Cerebellar cortex (tissue), 1 donor: ENCODE measurements around the gene ZNF146.
"Not testable (repeated sequence)": the region's sequence is repeated elsewhere in the genome, so short reads cannot be mapped to it uniquely, and the experiment has no call there.

ENCODE experiments used
- DNase-seq: peaks from one replicate; pipeline ENCODE4 v3.0.0-alpha.2; 2015; ENCODE audit warnings: low spot score

Gene ZNF146

DNA sequence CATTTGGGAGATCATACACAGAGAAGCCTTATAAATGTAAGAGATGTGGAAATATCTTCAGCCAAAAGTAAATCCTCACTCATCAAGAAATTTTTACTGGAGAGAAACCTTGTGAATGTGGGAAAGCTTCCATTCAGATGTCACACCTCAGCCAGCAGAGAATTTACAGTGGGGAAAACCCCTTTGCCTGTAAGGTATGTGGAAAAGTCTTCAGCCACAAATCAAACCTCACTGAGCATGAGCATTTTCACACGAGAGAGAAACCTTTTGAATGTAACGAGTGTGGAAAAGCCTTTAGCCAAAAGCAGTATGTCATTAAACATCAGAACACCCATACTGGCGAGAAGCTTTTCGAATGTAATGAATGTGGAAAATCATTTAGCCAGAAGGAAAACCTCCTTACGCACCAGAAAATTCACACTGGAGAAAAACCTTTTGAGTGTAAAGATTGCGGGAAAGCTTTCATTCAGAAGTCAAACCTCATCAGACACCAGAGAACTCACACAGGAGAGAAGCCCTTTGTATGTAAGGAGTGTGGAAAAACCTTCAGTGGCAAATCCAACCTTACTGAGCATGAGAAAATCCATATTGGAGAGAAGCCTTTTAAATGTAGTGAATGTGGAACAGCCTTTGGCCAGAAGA lies 21.5 kb downstream of the ZNF146 start:
- DNase-seq = no peak

DNA sequence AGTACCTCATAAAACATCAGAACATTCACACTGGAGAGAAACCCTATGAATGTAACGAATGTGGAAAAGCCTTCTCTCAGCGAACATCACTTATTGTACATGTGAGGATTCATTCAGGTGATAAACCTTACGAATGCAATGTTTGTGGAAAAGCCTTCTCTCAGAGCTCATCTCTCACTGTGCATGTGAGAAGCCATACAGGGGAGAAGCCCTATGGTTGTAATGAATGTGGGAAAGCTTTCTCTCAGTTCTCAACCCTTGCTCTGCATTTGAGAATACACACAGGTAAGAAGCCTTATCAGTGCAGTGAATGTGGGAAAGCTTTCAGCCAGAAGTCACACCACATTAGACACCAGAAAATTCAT lies 22.0 kb downstream of the ZNF146 start:
- DNase-seq = no peak

DNA sequence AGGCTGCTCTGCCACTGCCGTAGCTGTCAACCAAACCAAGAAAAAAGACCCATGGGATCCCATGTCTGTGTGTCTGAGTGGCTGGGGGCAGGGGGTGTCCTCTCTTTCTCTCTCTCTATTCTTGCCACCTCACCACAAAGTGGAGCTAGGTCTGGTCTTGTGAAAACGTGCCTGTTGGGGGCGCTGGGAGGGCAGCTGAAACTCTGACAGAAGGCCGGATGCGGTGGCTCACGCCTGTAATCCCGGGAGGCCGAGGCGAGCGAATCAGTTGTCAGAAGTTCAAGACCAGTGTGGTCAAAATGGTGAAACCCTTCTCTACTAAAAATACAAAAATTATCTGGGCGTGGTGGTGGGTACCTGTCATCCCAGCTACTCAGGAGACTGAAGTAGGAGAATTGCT lies 29.2 kb downstream of the ZNF146 start:
- no peak for DNase-seq

DNA sequence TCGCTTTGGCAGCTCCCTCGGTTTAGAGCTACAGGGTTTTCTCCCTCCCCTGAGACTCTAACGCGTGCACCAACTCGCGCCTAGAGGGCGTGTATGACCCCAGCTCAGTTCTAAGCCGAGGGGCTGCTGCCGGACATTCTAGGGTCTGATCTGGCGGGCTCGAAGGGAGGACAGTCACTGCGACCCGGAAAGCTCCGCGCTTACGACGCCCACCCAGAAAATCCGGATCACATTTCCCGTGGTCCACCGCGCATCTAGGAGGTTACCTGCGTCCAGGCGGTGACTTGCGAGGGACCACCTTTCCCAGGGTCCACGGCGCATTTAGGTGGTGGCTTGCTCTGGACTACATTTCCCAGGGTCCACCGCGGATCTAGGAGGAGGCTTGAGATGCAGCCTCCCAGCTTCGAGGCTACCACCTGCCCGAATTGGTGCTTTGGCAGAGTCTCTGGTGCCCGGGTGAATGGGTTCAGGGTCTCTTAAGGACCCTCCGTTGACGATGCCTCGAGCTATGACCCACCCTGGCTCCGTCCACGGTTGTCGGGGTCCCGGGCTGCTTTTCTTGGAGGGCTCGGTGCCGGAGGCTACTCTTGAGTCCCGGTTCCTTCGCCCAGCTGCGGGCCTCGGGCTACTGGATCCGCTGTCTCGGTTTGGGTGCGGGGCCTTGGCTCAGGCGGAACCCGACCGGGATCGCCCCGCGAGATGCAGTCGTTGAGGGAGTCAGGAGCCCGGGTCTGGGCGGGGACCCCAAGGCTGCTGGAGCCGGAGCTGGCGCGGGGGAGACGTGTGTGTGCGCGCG lies 30.5 kb downstream of the ZNF146 start:
- DNase-seq = peak; percentile 87

DNA sequence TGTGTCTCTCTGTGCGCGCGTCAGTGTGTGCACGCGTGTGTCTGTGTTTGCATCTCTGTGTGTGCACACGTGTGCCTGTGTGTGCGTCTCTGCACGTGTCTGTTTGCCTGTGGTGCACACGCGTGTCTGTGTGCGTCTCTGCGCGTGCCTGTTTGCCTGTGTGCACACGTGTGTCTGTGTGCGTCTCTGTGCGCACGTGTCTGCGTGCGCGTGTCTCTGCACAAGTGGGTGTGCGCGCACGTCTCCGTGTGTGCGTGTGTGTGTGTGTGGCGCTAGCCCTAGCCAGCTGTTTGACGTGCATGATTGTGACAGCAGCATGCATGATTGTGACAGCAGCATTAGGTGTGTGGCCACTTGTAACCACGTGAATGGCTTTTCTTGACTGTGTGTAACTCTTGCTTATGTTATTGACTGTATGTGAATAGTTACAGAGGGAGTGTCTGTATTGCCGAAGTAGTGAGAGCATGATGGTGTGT lies 31.1 kb downstream of the ZNF146 start:
- DNase-seq = peak; percentile 36

DNA sequence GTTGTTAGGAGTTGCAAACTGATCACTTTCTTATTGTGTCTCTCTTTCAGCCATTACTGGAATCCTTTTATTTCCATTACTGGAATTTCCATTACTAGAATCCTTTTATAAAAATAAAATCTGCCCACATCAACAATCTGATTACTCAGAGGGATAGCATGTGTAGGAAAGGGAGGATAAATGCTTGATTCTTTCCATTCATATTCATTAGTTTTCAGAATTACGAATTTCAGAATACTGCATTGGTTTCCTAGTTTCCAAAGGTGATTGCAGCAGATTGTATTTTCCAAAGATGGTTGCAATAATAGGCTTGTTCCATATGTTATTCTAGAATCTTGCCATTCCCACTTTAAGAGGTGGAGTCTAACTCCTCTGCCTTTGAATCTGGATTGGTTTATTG lies 37.1 kb downstream of the ZNF146 start:
- DNase-seq = no peak

DNA sequence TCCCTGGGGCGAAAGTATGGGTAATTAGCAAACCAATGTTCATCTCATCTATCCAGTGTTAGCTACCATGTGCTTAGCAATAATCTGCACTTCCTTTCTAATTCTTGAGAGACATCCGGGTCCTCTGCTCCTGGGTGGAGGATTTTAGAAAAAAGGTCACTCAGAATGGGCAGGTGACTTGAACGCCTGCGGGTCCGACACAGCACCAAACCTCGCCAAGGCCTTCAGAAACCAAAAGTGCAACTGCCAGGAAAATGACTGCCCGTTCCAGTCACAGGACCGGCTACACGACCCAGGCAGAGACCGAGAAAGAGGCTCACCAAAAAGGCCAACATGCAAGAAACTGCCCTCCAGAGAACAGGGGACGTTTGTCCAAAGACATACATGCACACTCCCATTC lies 39.9 kb downstream of the ZNF146 start:
- no peak for DNase-seq

DNA sequence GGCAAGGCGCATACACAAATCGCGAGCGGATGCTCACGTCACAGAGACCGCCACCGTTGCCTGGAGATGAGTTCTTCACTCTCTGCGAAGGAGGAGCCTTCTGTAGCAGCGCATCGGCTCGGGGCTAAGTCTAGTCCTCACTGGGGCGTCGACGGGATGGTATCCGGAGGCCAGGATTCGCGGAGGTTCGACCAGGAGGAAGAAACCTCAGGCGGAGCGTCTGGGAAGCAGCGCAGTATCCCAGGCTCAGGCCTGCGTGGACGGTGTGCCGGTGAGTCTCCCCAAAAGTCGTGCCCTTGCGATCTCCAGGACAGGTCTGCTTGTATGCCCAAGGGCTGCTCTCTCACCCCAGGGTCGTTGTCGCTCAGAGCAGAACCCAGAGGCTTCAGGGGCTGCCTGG lies 40.4 kb downstream of the ZNF146 start:
- DNase-seq = no peak

DNA sequence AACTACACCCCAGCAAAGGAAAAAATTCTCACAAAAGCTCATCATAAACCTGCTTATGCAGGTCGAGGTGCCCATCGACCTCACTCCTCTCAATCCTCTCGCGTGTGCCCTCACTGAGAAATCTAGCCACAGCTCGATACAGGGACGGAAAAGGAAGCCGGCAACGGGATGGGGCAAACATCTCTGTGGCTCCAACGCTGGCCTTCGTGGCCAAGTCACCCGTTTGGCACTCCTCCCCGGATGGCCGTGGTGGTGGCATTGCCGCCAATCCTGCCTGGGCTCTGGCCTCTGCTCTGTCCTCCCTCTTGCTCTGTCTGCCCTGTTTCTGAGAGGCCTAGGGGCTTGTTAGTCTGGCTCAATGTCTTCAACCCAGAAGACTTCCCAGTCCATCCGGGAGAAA lies 41.2 kb downstream of the ZNF146 start:
- no peak for DNase-seq

DNA sequence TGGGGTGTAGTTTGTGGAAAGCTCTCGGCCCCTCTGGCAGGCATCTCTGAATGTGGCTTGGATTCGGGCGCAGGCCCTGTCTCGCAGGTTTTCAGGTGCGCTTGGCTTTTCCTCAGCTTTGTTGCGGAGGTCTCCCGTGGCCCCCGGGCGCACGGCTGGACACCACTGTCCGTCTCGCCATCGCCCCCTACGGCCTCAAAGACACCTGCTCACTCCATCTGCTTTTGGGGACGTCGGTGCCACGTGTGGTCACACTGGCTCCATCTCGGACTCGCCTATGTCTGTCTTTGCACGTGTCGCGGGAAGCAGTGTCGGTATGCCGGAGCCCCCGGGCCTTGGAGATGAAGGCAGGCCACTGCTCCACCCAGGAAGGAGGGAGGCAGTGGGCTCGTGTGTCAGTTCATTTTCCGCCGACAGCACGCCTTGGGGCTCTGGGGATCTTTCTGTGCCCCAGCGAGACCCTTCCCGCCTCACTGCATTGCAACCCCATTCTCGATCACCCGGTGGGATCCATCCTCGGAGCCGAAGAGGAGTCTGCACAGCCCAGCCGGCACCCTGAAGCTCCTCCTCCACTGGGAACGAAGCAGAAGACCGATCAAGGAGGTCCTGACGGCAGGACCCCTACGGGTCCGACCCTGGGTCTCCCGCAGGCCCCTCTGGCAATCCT lies 42.1 kb downstream of the ZNF146 start:
- peak; percentile 36 for DNase-seq

DNA sequence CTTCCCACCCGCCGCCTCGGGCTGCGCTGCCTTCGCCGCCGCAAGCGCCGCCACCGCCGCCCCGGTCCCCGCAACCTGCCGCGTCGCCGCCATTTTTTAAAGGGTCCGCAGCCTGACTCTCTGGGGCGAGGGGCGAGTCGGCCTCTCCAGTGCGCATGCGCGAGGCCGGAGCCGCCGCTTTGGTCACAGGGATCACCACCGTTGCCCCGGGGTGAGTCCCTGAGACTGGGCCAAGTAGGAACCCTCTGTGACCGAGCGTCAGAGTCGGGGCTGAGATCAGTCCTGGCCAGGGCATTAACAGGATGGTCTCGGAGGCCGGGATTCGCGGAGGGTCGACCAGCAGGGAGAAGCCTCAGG lies 42.6 kb downstream of the ZNF146 start:
- DNase-seq = peak; percentile 42

DNA sequence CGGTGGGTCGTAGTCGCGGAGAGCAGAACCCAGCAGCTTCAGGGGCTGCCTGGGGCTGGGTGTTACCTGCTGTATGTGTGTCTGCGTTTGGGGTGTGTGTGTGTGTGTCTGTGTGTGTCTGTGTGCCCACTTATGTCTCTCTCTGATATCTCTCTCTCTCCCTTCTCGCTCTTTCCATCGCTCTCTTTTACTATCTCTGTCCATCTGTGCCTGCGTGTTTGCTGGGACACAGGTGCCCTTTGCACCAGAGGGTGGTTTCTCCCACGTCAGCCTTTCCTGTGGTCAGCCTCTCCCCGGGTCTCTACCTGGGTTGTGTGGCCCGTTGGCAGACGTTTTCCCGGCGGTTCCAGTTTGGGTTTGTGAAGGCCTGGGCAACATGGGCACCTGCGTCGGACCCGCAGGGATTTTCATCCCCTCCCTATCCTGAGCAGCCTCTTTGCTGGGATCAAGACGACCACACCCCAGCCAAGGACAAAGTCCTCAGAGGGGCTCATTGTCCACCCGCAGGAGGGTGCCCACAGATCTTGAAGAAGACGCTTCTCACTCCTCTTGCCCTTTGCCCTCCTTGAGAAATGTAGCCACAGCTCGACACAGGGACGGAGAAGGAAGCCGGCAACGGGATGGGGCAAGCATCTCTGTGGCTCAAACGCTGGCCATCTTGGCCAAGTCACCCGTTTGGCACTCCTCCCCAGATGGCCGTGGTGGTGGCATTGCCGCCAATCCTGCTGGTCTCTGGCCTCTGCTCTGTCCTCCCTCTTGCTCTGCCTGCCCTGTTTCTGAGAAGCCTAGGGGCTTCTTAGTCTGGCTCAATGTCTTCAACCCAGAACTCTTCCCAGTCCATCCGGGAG lies 43.3 kb downstream of the ZNF146 start:
- DNase-seq = peak; percentile 51

DNA sequence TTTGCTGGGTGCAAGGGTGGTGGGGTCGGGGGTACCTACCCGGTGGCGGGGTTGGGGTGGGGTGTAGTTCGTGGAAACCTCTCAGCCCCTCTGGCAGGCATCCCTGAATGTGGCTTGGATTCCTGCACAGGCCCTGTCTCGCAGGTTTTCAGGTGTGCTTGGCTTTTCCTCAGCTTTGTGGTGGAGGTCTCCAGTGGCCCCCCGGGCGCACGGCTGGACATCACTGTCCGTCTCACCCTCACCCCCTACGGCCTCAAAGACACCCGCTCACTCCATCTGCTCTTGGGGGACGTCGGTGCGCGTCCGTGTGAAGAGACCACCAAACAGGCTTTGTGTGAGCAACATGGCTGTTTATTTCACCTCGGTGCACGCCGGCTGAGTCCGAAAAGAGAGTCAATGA lies 44.3 kb downstream of the ZNF146 start:
- no peak for DNase-seq

DNA sequence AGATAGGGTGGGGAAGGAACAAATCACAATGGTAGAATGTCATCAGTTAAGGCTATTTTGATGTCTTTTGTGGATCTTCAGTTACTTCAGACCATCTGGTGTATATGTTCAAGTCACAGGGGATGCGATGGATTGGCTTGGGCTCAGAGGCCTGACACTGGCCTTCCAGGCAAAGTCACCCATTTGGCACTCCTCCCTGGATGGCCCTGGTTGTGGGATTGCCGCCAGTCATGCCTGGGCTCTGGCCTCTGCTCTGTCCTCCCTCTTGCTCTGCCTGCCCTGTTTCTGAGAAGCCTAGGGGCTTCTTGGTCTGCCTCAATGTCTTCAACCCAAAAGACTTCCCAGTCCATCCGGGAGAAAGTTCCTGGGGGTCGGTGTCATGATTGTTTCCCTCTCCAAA lies 50.2 kb downstream of the ZNF146 start:
- DNase-seq = peak; percentile 43

DNA sequence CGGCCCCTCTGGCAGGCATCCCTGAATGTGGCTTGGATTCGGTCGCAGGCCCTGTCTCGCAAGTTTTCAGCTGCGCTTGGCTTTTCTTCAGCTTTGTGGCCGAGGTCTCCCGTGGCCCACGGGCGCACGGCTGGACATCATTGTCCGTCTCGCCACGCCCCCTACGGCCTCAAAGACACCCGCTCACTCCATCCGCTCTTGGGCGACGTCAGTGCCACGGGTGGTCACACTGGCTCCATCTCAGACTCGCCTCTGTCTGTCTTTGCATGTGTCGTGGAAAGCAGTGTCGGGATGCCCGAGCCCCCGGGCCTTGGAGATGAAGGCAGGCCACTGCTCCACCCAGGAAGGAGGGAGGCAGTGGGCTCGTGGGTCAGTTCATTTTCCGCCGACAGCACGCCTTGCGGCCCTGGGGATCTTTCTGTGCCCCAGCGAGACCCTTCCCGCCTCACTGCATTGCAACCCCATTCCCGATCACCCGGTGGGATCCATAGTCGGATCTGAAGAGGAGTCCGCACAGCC lies 51.0 kb downstream of the ZNF146 start:
- no peak for DNase-seq

DNA sequence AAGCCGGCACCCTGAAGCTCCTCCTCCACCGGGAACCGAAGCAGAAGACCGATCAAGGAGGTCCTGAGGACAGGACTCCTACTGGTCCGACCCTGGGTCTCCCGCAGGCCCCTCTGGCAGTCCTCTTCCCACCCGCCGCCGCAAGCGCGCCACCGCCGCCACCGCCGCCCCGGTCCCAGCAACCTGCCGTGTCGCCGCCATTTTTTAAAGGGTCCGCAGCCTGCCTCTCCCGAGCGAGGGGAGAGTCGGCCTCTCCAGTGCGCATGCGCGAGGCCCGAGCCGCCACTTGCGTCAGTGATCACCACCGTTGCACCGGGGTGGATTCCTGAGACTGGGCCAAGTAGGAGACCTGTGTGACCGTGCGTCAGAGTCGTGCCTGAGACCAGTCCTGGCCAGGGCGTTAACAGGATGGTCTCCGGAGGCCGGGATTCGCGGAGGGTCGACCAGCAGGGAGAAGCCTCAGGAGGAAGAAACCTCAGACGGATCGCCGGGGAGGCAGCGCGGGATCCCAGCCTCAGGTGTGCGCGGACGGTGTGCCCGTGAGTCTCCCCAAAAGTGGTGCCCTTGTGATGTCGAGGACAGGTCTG lies 51.6 kb downstream of the ZNF146 start:
- DNase-seq = no peak

DNA sequence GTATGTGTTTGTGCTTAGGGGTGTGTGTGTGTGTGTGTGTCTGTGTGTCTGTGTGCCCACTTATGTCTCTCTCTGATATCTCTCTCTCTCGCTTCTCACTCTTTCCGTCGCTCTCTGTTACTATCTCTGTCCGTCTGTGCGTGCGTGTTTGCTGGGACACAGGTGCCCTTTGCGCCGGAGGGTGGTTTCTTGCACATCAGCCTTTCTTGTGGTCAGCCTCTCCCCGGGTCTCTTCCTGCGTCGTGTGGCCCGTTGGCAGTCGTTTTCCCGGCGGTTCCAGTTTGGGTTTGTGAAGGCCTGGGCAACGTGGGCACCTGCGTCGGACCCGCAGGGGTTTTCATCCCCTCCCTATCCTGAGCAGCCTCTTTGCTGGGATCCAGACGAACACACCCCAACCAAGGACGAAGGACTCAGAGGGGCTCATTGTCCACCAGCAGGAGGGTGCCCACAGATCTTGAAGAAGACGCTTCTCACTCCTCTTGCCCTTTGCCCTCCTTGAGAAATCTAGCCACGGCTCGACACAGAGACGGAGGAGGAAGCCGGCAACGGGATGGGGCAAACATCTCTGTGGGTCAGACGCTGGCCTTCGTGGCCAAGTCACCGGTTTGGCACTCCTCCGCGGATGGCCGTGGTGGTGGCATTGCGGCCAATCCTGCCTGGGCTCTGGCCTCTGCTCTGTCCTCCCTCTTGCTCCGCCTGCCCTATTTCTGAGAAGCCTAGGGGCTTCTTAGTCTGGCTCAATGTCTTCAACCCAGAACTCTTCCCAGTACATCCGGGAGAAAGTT lies 52.3 kb downstream of the ZNF146 start:
- no peak for DNase-seq

DNA sequence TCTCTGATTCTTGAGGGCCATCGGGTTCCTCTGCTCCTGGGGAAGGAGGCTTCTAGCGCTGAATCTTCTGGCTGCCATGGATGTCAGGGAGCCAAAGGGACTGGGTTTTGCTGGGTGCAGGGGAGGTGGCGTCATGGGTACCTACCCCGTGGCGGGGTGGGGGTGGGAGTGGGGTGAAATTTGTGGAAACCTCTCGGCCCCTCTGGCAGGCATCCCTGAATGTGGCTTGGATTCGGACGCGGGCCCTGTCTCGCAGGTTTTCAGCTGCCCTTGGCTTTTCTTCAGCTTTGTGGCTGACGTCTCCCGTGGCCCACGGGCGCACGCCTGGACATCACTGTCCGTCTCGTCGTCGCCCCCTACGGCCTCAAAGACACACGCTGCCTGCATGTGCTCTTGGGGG lies 53.2 kb downstream of the ZNF146 start:
- not testable (repeated sequence) for DNase-seq

DNA sequence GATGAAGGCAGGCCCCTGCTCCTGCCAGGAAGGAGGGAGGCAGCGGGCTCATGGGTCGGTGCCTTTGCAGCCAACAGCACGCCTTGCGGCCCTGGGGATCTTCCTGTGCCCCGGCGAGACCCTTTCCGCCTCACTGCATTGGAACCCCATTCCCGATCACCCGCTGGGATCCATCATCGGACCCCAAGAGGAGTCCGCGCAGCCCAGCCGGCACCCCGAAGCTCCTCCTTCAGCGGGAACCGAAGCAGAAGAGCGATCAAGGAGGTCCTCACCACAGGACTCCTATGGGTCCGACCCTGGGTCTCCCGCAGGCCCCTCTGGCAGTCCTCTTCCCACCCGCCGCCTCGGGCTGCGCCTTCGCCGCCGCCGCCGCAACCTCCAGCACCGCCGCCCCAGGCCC lies 53.7 kb downstream of the ZNF146 start:
- DNase-seq = not testable (repeated sequence)

DNA sequence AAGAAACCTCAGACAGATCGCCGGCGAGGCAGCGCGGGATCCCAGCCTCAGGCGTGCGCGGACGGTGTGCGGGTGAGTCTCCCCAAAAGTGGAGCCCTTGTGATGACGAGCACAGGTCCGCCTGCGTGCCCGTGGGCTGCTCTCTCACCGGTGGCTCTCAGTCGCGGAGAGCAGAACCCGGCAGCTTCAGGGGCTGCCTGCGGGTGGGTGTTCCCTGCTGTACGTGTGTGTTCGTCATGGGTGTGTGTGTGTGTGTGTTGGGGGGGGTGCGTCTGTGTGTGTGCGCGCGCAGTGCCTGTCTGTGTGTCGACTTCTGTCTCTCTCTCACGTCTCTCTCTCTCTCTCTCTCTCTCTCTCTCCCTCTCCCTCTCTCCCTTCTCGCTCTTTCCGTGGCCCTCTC lies 54.4 kb downstream of the ZNF146 start:
- DNase-seq = not testable (repeated sequence)
